ENCODE results near the gene PDCL3. TPM values are rescaled to one million over a fixed set of nuclear protein-coding genes. Genes with fewer than 3 reads are reported as not detected.

PDCL3 gene
- total and polyA plus RNA-seq, 2 donors from 2014 or later: 20.1 to 29.8 TPM

- intact Hi-C loops (cut with DNase I): no loop called here
These were observed 35.9 kb upstream of the PDCL3 start for GRCh38 chr2:100526868-100527267.

GRCh38 chr2:100527440-100528015 is 35.3 kb upstream of the PDCL3 start:
- Histone ChIP-seq H3K27ac (ENCODE audit: low read depth in 2 of 2, low read length in 2 of 2) (no peak overlapping the region), H3K9ac (ENCODE audit: low read length in 3 of 3) (no peak overlapping the region), H3K9me3 (ENCODE audit: control insufficient read depth in 2 of 3, insufficient read depth in 1 of 3, low read length in 3 of 3) (no peaks in the 10 kb centered on the region), H3K4me3 (ENCODE audit: low read length in 3 of 3) (no peak overlapping the region), H3K4me1 (ENCODE audit: control insufficient read depth in 2 of 3, insufficient read depth in 2 of 3, low read depth in 1 of 3, low read length in 3 of 3) (no peaks in the 10 kb centered on the region), H3K36me3 (ENCODE audit: control insufficient read depth in 2 of 3, insufficient read depth in 3 of 3, low read length in 3 of 3) (no peaks in the 10 kb centered on the region), H3K27me3 (ENCODE audit: control insufficient read depth, insufficient read depth, low read length) (no peaks in the 10 kb centered on the region)
- intact Hi-C loops (cut with DNase I): no loop called here
- no peak for TF ChIP-seq CTCF (IDR thresholded peaks at IDR 0.05; ENCODE audit: borderline replicate concordance, extremely low read depth, insufficient read depth)
- DNase-seq (no peak), FAIRE-seq (no peak)

More at GRCh38 chr2:100526868-100527267, 35.9 kb upstream of the PDCL3 start:
- Histone ChIP-seq H3K4me1 (ENCODE audit: control insufficient read depth in 2 of 3, insufficient read depth in 2 of 3, low read depth in 1 of 3, low read length in 3 of 3) (no peaks in the 10 kb centered on the region), H3K27me3 (ENCODE audit: control insufficient read depth, insufficient read depth, low read length) (no peaks in the 10 kb centered on the region), H3K9ac (ENCODE audit: low read length in 3 of 3) (no peak overlapping the region), H3K27ac (ENCODE audit: low read depth in 2 of 2, low read length in 2 of 2) (no peak overlapping the region), H3K36me3 (ENCODE audit: control insufficient read depth in 2 of 3, insufficient read depth in 3 of 3, low read length in 3 of 3) (no peaks in the 10 kb centered on the region), H3K9me3 (ENCODE audit: control insufficient read depth in 2 of 3, insufficient read depth in 1 of 3, low read length in 3 of 3) (no peaks in the 10 kb centered on the region), H3K4me3 (ENCODE audit: low read length in 3 of 3) (no peak overlapping the region)
- no peak for TF ChIP-seq CTCF (IDR thresholded peaks at IDR 0.05; ENCODE audit: borderline replicate concordance, extremely low read depth, insufficient read depth)
- no peak for FAIRE-seq
- DNase-seq: no peak

GRCh38 chr2:100529176-100529575 is 33.6 kb upstream of the PDCL3 start:
- DNase-seq: no peak
- intact Hi-C loops (cut with DNase I): no loop called here
- Histone ChIP-seq H3K9ac (ENCODE audit: low read length in 3 of 3) (no peak overlapping the region), H3K4me1 (ENCODE audit: control insufficient read depth in 2 of 3, insufficient read depth in 2 of 3, low read depth in 1 of 3, low read length in 3 of 3) (no peaks in the 10 kb centered on the region), H3K9me3 (ENCODE audit: control insufficient read depth in 2 of 3, insufficient read depth in 1 of 3, low read length in 3 of 3) (no peaks in the 10 kb centered on the region), H3K4me3 (ENCODE audit: low read length in 3 of 3) (no peak overlapping the region), H3K27ac (ENCODE audit: low read depth in 2 of 2, low read length in 2 of 2) (no peak overlapping the region), H3K36me3 (ENCODE audit: control insufficient read depth in 2 of 3, insufficient read depth in 3 of 3, low read length in 3 of 3) (no peaks in the 10 kb centered on the region), H3K27me3 (ENCODE audit: control insufficient read depth, insufficient read depth, low read length) (no peaks in the 10 kb centered on the region)
- TF ChIP-seq CTCF (IDR thresholded peaks at IDR 0.05; ENCODE audit: borderline replicate concordance, extremely low read depth, insufficient read depth): no peak
- no peak for FAIRE-seq

GRCh38 chr2:100529900-100530299 is 32.9 kb upstream of the PDCL3 start:
- DNase-seq (no peak), FAIRE-seq (no peak)
- Histone ChIP-seq H3K36me3 (ENCODE audit: control insufficient read depth in 2 of 3, insufficient read depth in 3 of 3, low read length in 3 of 3) (no peaks in the 10 kb centered on the region), H3K27me3 (ENCODE audit: control insufficient read depth, insufficient read depth, low read length) (no peaks in the 10 kb centered on the region), H3K27ac (ENCODE audit: low read depth in 2 of 2, low read length in 2 of 2) (no peak overlapping the region), H3K9ac (ENCODE audit: low read length in 3 of 3) (no peak overlapping the region), H3K4me3 (ENCODE audit: low read length in 3 of 3) (no peak overlapping the region), H3K9me3 (ENCODE audit: control insufficient read depth in 2 of 3, insufficient read depth in 1 of 3, low read length in 3 of 3) (no peaks in the 10 kb centered on the region), H3K4me1 (ENCODE audit: control insufficient read depth in 2 of 3, insufficient read depth in 2 of 3, low read depth in 1 of 3, low read length in 3 of 3) (no peaks in the 10 kb centered on the region)
- intact Hi-C loops (cut with DNase I): no loop called here
- TF ChIP-seq CTCF (IDR thresholded peaks at IDR 0.05; ENCODE audit: borderline replicate concordance, extremely low read depth, insufficient read depth): no peak
